MM.1S (cell line): ENCODE data around the gene MCTP2.

Source experiments
- DNase-seq: peaks from one replicate; pipeline ENCODE4 v3.0.0-alpha.2; 2015
- H2AFZ ChIP-seq: fragments of 300-600 bp; sonication (generic); 2 replicates; pipeline ENCODE4 v1.6.0; 2016; ENCODE audit warnings: antibody characterized with exemption, low read length
- H3F3A ChIP-seq: fragments of 300-600 bp; sonication (generic); 2 replicates; pipeline ENCODE4 v1.6.1; 2016; ENCODE audit warnings: mild to moderate bottlenecking, antibody characterized with exemption, low read length, moderate library complexity, mixed read lengths; ENCODE audit not compliant: insufficient read depth
- H3K27ac ChIP-seq: fragments of 300-600 bp; sonication (generic); 2 replicates; pipeline ENCODE4 v1.5.1; 2016; ENCODE audit warnings: mild to moderate bottlenecking, low read length
- H3K27me3 ChIP-seq: fragments of 300-600 bp; sonication (generic); replicated peaks from 2 replicates; pipeline ENCODE4 v1.6.0; 2016; ENCODE audit warnings: low read length; ENCODE audit not compliant: insufficient read depth
- H3K36me3 ChIP-seq: fragments of 300-600 bp; sonication (generic); replicated peaks from 2 replicates; pipeline ENCODE4 v1.6.1; 2016; ENCODE audit warnings: mild to moderate bottlenecking, low read length, mixed read lengths; ENCODE audit not compliant: insufficient read depth
- H3K4me1 ChIP-seq: fragments of 300-600 bp; sonication (generic); 2 replicates; pipeline ENCODE4 v1.6.1; 2016; ENCODE audit warnings: low read length, mixed read lengths
- H3K4me2 ChIP-seq: fragments of 300-600 bp; sonication (generic); 2 replicates; pipeline ENCODE4 v1.6.0; 2016; ENCODE audit warnings: low read depth, low read length
- H3K4me3 ChIP-seq: fragments of 300-600 bp; sonication (generic); 2 replicates; pipeline ENCODE4 v1.5.1; 2016; ENCODE audit warnings: low read length, mixed read lengths
- H3K79me2 ChIP-seq: fragments of 300-600 bp; sonication (generic); 2 replicates; pipeline ENCODE4 v1.6.1; 2016; ENCODE audit warnings: mixed run types, low read length, mixed read lengths
- H3K9ac ChIP-seq: fragments of 300-600 bp; sonication (generic); 2 replicates; pipeline ENCODE4 v1.6.1; 2016; ENCODE audit warnings: low read length, mixed read lengths
- H3K9me2 ChIP-seq: fragments of 300-600 bp; sonication (generic); replicated peaks from 2 replicates; pipeline ENCODE4 v1.6.1; 2016; ENCODE audit warnings: mild to moderate bottlenecking, low read length, mixed read lengths; ENCODE audit not compliant: insufficient read depth
- H3K9me3 ChIP-seq: fragments of 300-600 bp; sonication (generic); replicated peaks from 2 replicates; pipeline ENCODE4 v1.6.1; 2016; ENCODE audit warnings: mild to moderate bottlenecking, low read length, mixed read lengths; ENCODE audit not compliant: insufficient read depth
- H4K20me1 ChIP-seq: fragments of 300-600 bp; sonication (generic); 2 replicates; pipeline ENCODE4 v1.6.1; 2016; ENCODE audit warnings: mild to moderate bottlenecking, low read length, moderate library complexity, mixed read lengths; ENCODE audit not compliant: insufficient read depth
- CTCF ChIP-seq: fragments of 300-600 bp; sonication (generic); IDR thresholded peaks from 2 replicates; pipeline ENCODE4 v1.5.1; 2016; ENCODE audit warnings: antibody characterized with exemption, low read length, mixed read lengths
- EZH2 ChIP-seq: fragments of 300-600 bp; sonication (generic); optimal IDR thresholded peaks from 2 replicates; pipeline ENCODE3; 2017; ENCODE audit warnings: low read depth, mild to moderate bottlenecking, antibody characterized with exemption, low read length, mixed read lengths
- EZH2phosphoT487 ChIP-seq: fragments of 300-600 bp; sonication (generic); IDR thresholded peaks from 2 replicates; pipeline ENCODE4 v1.6.1; 2018; ENCODE audit warnings: antibody characterized with exemption, low read length

The MCTP2 gene

GRCh38 chr15:94381384-94381783, 150.0 kb downstream of the MCTP2 start:
- Histone ChIP-seq H2AFZ (no peak overlapping the region), H3K9me3 (no peaks in the 10 kb centered on the region), H3K4me2 (no peak overlapping the region), H3F3A (no peaks in the 10 kb centered on the region), H3K9ac (no peak overlapping the region), H3K79me2 (no peaks in the 10 kb centered on the region), H3K27ac (no peak overlapping the region), H4K20me1 (no peaks in the 10 kb centered on the region), H3K9me2 (no peaks in the 10 kb centered on the region), H3K4me3 (no peak overlapping the region), H3K4me1 (no peaks in the 10 kb centered on the region), H3K27me3 (no peaks in the 10 kb centered on the region), H3K36me3 (no peaks in the 10 kb centered on the region)
- no peak for DNase-seq
- TF ChIP-seq EZH2, result no peak
- no peak for TF ChIP-seq CTCF
- TF ChIP-seq EZH2phosphoT487, result no peak

GRCh38 chr15:94383041-94383440, 151.7 kb downstream of the MCTP2 start:
- Histone ChIP-seq H3K4me1 (peaks cover 8% of the 10 kb centered on the region), H3K27ac (no peak overlapping the region), H3K9me3 (no peaks in the 10 kb centered on the region), H3K4me3 (no peak overlapping the region), H3K79me2 (no peaks in the 10 kb centered on the region), H3K27me3 (no peaks in the 10 kb centered on the region), H3K9ac (no peak overlapping the region), H3K4me2 (no peak overlapping the region), H3F3A (no peaks in the 10 kb centered on the region), H2AFZ (no peak overlapping the region), H4K20me1 (no peaks in the 10 kb centered on the region), H3K9me2 (no peaks in the 10 kb centered on the region), H3K36me3 (no peaks in the 10 kb centered on the region)
- DNase-seq, result no peak
- TF ChIP-seq CTCF (no peak), EZH2 (no peak), EZH2phosphoT487 (no peak)

- no peaks in the 10 kb centered on the region for H3K9me3 ChIP-seq
- no peak for DNase-seq
- no peak overlapping the region for H3K9ac ChIP-seq
- H4K20me1 ChIP-seq, result no peaks in the 10 kb centered on the region
- peaks cover 13% of the 10 kb centered on the region for H3K4me1 ChIP-seq
- H3K27me3 ChIP-seq, result no peaks in the 10 kb centered on the region
- no peak overlapping the region for H3K4me3 ChIP-seq
- no peak overlapping the region for H3K4me2 ChIP-seq
- H3F3A ChIP-seq, result no peaks in the 10 kb centered on the region
- no peak for TF ChIP-seq EZH2phosphoT487
- no peak for TF ChIP-seq EZH2
- no peak for TF ChIP-seq CTCF
- H3K79me2 ChIP-seq, result no peaks in the 10 kb centered on the region
- H3K27ac ChIP-seq, result no peak overlapping the region
- no peak overlapping the region for H2AFZ ChIP-seq
- no peaks in the 10 kb centered on the region for H3K9me2 ChIP-seq
- H3K36me3 ChIP-seq, result no peaks in the 10 kb centered on the region
Measured at GRCh38 chr15:94383706-94384105, 152.3 kb downstream of the MCTP2 start.
